ENCODE data around the gene MAP1LC3B.

MAP1LC3B gene

GRCh38 chr16:87391950-87392820 is at the start of gene MAP1LC3B:
Gene MAP1LC3B (plus strand): TSS chr16:87392336. CDS start chr16:87392428, 92 bp downstream.
- peak; percentile 97 for DNase-seq

GRCh38 chr16:87342504-87342903 is 49.6 kb upstream of the MAP1LC3B start:
- no peak for DNase-seq

- DNase-seq: no peak
Observed at GRCh38 chr16:87342978-87343752, 49.0 kb upstream of the MAP1LC3B start.

- DNase-seq: no peak
Observed at GRCh38 chr16:87343753-87344050, 48.4 kb upstream of the MAP1LC3B start.

GRCh38 chr16:87344165-87344930 is 47.8 kb upstream of the MAP1LC3B start:
- DNase-seq: peak; percentile 43

GRCh38 chr16:87344931-87345631 is 47.1 kb upstream of the MAP1LC3B start:
- DNase-seq: peak; percentile 85

- DNase-seq: no peak
Observed at GRCh38 chr16:87345726-87346424, 46.3 kb upstream of the MAP1LC3B start.

GRCh38 chr16:87346517-87347060 is 45.5 kb upstream of the MAP1LC3B start:
- DNase-seq: no peak

- DNase-seq: no peak
Observed at GRCh38 chr16:87347932-87348615, 44.1 kb upstream of the MAP1LC3B start.

- no peak for DNase-seq
Observed at GRCh38 chr16:87348616-87349157, 43.4 kb upstream of the MAP1LC3B start.

- no peak for DNase-seq
Observed at GRCh38 chr16:87350031-87350430, 42.1 kb upstream of the MAP1LC3B start.

GRCh38 chr16:87350681-87351319 is 41.3 kb upstream of the MAP1LC3B start:
- DNase-seq: no peak

- no peak for DNase-seq
Observed at GRCh38 chr16:87351320-87351698, 40.8 kb upstream of the MAP1LC3B start.

- DNase-seq: no peak
Observed at GRCh38 chr16:87352818-87353217, 39.3 kb upstream of the MAP1LC3B start.

GRCh38 chr16:87353613-87354012 is 38.5 kb upstream of the MAP1LC3B start:
- no peak for DNase-seq

GRCh38 chr16:87356491-87356853 is 35.7 kb upstream of the MAP1LC3B start:
- DNase-seq: no peak

- no peak for DNase-seq
Observed at GRCh38 chr16:87358250-87358649, 33.9 kb upstream of the MAP1LC3B start.

- no peak for DNase-seq
Observed at GRCh38 chr16:87358696-87359095, 33.4 kb upstream of the MAP1LC3B start.

GRCh38 chr16:87359121-87359520 is 33.0 kb upstream of the MAP1LC3B start:
- DNase-seq: no peak

GRCh38 chr16:87360862-87361610 is 31.1 kb upstream of the MAP1LC3B start:
- DNase-seq: no peak

Measured in CD4-positive, alpha-beta T cell treated with Interleukin-6 for 4 hours (primary cell).